ENCODE results near the gene FAM193B. TPM values are rescaled to one million over a fixed set of nuclear protein-coding genes. Genes with fewer than 3 reads are reported as not detected.

Gene FAM193B
- total and polyA plus RNA-seq, 9 of the 15 experiments (the other 6 are each of a cell fraction or from before 2014, with no cell fraction given), result 4.4 to 76.4 (median 37.3) TPM

DNA sequence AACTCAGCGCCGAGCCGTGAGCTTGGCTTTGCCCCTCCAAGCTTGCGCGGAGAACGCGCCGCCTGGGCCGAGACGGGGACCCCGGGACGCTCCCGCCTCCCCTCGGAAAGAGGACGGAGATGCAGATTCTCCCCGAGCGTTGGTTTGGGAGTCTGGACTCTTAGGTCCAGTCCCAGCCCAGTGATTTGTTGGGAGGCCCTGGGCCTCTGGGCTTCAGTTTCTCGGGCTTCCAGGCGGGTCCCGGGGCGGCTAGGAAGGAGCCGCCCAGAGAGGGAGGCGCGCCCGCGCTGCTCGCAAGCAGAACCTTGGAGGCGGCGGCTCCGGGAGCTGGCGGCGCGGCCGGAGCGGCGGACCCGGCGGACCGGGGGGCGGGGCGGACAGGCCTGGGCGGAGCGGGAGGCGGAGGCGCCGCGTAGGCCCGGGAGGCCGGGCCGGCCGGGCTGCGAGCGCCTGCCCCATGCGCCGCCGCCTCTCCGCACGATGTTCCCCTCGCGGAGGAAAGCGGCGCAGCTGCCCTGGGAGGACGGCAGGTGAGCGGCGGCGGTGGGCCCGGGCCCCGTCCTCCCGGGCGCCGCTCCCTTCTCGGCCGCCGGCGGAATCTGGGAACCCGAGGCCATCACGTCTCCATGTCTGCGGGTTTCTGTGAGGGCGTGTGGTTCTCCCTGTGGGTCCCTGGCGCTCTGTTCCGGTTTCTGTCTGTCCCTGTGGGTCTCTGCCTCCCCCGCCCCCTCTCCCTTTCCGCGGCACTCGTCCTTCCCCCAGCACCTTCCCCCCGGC lies 45.6 kb upstream of the FAM193B start, which contains the start of gene B4GALT7 (continued):
- TF ChIP-seq, protein P1, sequence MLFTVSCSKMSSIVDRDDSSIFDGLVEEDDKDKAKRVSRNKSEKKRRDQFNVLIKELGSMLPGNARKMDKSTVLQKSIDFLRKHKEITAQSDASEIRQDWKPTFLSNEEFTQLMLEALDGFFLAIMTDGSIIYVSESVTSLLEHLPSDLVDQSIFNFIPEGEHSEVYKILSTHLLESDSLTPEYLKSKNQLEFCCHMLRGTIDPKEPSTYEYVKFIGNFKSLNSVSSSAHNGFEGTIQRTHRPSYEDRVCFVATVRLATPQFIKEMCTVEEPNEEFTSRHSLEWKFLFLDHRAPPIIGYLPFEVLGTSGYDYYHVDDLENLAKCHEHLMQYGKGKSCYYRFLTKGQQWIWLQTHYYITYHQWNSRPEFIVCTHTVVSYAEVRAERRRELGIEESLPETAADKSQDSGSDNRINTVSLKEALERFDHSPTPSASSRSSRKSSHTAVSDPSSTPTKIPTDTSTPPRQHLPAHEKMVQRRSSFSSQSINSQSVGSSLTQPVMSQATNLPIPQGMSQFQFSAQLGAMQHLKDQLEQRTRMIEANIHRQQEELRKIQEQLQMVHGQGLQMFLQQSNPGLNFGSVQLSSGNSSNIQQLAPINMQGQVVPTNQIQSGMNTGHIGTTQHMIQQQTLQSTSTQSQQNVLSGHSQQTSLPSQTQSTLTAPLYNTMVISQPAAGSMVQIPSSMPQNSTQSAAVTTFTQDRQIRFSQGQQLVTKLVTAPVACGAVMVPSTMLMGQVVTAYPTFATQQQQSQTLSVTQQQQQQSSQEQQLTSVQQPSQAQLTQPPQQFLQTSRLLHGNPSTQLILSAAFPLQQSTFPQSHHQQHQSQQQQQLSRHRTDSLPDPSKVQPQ (CRISPR knock-in tag; IDR thresholded peaks at IDR 0.05; ENCODE audit: borderline replicate concordance), result no peak
- TF ChIP-seq SMAD3 (CRISPR knock-in tag; conservative IDR thresholded peaks at IDR 0.05), result no peak
- TF ChIP-seq HLTF (IDR thresholded peaks at IDR 0.05), result no peak
- TF ChIP-seq, protein P2, sequence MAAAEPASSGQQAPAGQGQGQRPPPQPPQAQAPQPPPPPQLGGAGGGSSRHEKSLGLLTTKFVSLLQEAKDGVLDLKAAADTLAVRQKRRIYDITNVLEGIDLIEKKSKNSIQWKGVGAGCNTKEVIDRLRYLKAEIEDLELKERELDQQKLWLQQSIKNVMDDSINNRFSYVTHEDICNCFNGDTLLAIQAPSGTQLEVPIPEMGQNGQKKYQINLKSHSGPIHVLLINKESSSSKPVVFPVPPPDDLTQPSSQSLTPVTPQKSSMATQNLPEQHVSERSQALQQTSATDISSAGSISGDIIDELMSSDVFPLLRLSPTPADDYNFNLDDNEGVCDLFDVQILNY (CRISPR knock-in tag; IDR thresholded peaks at IDR 0.05), result no peak
- TF ChIP-seq ZNF316 (IDR thresholded peaks at IDR 0.05), result no peak
- TF ChIP-seq, protein P3, sequence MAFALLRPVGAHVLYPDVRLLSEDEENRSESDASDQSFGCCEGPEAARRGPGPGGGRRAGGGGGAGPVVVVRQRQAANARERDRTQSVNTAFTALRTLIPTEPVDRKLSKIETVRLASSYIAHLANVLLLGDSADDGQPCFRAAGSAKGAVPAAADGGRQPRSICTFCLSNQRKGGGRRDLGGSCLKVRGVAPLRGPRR (CRISPR knock-in tag; IDR thresholded peaks at IDR 0.05), result no peak
- TF ChIP-seq MEF2A (IDR thresholded peaks at IDR 0.05; ENCODE audit: control insufficient read depth, low read depth, low read length), result no peak; the same call in 1 of the 2 replicates
- TF ChIP-seq SMAD4 (CRISPR knock-in tag; conservative IDR thresholded peaks at IDR 0.05), result peak; percentile 76
- TF ChIP-seq, protein P4, sequence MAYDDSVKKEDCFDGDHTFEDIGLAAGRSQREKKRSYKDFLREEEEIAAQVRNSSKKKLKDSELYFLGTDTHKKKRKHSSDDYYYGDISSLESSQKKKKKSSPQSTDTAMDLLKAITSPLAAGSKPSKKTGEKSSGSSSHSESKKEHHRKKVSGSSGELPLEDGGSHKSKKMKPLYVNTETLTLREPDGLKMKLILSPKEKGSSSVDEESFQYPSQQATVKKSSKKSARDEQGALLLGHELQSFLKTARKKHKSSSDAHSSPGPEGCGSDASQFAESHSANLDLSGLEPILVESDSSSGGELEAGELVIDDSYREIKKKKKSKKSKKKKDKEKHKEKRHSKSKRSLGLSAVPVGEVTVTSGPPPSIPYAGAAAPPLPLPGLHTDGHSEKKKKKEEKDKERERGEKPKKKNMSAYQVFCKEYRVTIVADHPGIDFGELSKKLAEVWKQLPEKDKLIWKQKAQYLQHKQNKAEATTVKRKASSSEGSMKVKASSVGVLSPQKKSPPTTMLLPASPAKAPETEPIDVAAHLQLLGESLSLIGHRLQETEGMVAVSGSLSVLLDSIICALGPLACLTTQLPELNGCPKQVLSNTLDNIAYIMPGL (CRISPR knock-in tag; IDR thresholded peaks at IDR 0.05), result no peak
- TF ChIP-seq, protein P5, sequence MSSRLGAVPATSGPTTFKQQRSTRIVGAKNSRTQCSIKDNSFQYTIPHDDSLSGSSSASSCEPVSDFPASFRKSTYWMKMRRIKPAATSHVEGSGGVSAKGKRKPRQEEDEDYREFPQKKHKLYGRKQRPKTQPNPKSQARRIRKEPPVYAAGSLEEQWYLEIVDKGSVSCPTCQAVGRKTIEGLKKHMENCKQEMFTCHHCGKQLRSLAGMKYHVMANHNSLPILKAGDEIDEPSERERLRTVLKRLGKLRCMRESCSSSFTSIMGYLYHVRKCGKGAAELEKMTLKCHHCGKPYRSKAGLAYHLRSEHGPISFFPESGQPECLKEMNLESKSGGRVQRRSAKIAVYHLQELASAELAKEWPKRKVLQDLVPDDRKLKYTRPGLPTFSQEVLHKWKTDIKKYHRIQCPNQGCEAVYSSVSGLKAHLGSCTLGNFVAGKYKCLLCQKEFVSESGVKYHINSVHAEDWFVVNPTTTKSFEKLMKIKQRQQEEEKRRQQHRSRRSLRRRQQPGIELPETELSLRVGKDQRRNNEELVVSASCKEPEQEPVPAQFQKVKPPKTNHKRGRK (tag; IDR thresholded peaks at IDR 0.05), result no peak
- TF ChIP-seq, protein P6, sequence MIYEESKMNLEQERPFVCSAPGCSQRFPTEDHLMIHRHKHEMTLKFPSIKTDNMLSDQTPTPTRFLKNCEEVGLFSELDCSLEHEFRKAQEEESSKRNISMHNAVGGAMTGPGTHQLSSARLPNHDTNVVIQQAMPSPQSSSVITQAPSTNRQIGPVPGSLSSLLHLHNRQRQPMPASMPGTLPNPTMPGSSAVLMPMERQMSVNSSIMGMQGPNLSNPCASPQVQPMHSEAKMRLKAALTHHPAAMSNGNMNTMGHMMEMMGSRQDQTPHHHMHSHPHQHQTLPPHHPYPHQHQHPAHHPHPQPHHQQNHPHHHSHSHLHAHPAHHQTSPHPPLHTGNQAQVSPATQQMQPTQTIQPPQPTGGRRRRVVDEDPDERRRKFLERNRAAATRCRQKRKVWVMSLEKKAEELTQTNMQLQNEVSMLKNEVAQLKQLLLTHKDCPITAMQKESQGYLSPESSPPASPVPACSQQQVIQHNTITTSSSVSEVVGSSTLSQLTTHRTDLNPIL (CRISPR knock-in tag; IDR thresholded peaks at IDR 0.05), result no peak
- TF ChIP-seq, protein P7, sequence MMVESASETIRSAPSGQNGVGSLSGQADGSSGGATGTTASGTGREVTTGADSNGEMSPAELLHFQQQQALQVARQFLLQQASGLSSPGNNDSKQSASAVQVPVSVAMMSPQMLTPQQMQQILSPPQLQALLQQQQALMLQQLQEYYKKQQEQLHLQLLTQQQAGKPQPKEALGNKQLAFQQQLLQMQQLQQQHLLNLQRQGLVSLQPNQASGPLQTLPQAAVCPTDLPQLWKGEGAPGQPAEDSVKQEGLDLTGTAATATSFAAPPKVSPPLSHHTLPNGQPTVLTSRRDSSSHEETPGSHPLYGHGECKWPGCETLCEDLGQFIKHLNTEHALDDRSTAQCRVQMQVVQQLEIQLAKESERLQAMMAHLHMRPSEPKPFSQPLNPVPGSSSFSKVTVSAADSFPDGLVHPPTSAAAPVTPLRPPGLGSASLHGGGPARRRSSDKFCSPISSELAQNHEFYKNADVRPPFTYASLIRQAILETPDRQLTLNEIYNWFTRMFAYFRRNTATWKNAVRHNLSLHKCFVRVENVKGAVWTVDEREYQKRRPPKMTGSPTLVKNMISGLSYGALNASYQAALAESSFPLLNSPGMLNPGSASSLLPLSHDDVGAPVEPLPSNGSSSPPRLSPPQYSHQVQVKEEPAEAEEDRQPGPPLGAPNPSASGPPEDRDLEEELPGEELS (CRISPR knock-in tag; IDR thresholded peaks at IDR 0.05; ENCODE audit: borderline replicate concordance), result no peak
- no peak for TF ChIP-seq BRF1 (IDR thresholded peaks at IDR 0.05; ENCODE audit: borderline replicate concordance, extremely low read depth, insufficient read length)
- no peak for TF ChIP-seq FOXK1 (CRISPR knock-in tag; IDR thresholded peaks at IDR 0.05; ENCODE audit: borderline replicate concordance)
- TF ChIP-seq RBFOX2 (IDR thresholded peaks at IDR 0.05; ENCODE audit: low read depth, low read length), result peak; percentile 80

Data from K562 (cell line).